B cell (primary cell): ENCODE data around the gene ZNF746. TPM values are rescaled to one million over a fixed set of nuclear protein-coding genes. Genes with fewer than 3 reads are reported as not detected.

Source experiments
- ATAC-seq: fragments of 200-7000 bp; cut with Tn5 transposase; one replicate; pipeline ENCODE4 v1.10.0; 2021; ENCODE audit warnings: low read depth, mild to moderate bottlenecking, moderate number of reproducible peaks, moderate library complexity
- CTCF ChIA-PET: fragments of 350-600 bp; sonication (Branson Sonifier 250); formaldehyde crosslinking; loops from one replicate; lab custom pipeline; 2021; ENCODE audit warnings: antibody characterized with exemption, inconsistent platforms; lab: Charles Lee
- POLR2A ChIA-PET: fragments of 350-600 bp; sonication (Branson Sonifier 250); formaldehyde crosslinking; loops from one replicate; lab custom pipeline; 2021; ENCODE audit warnings: antibody characterized with exemption; lab: Charles Lee
- DNase-seq: peaks from one replicate; pipeline ENCODE4 v3.0.0; 2013
- H2AFZ ChIP-seq: 2 replicates; pipeline ENCODE4 v1.6.1; 2012; ENCODE audit warnings: mild to moderate bottlenecking, low read depth, low read length; ENCODE audit not compliant: insufficient read depth, poor library complexity, severe bottlenecking
- H3K27ac ChIP-seq, 2 donors: 1 replicate in 1 of 2; 2 replicates in 1 of 2; pipeline ENCODE4 v1.5.1; 2012 to 2013; ENCODE audit warnings: low read length in 2 of 2, mild to moderate bottlenecking in 2 of 2, moderate library complexity in 1 of 2
- H3K27me3 ChIP-seq, 4 experiments: fragments of 200-600 bp in 1 of 4; sonication (generic) in 1 of 4; replicated peaks in 1 of 4; 1 replicate in 2 of 4; 2 replicates in 2 of 4; pipeline versions ENCODE4 v1.6.1 to v1.7.0; 2013 to 2016; ENCODE audit warnings: low read length in 3 of 4, mild to moderate bottlenecking in 2 of 4, mixed read lengths in 1 of 4, moderate library complexity in 1 of 4; ENCODE audit not compliant: insufficient read depth in 4 of 4, control insufficient read depth in 3 of 4; ENCODE audit errors: control extremely low read depth in 1 of 4
- H3K36me3 ChIP-seq, 2 experiments: replicated peaks in 1 of 2; 1 replicate in 1 of 2; 2 replicates in 1 of 2; pipeline versions ENCODE4 v1.6.1 to v1.7.1; 2013; ENCODE audit warnings: low read length in 1 of 2; ENCODE audit not compliant: insufficient read depth in 2 of 2, control insufficient read depth in 1 of 2; ENCODE audit errors: control extremely low read depth in 1 of 2, extremely low read depth in 1 of 2
- H3K4me1 ChIP-seq, 2 donors: fragments of 200-600 bp in 1 of 2; sonication (generic) in 1 of 2; 1 replicate in 1 of 2; 2 replicates in 1 of 2; pipeline versions ENCODE4 v1.5.1 to v1.6.1; 2013 to 2017; ENCODE audit warnings: low read length in 2 of 2; ENCODE audit not compliant: control insufficient read depth in 2 of 2, insufficient read depth in 2 of 2
- H3K4me2 ChIP-seq: replicated peaks from 2 replicates; pipeline ENCODE3; 2012; ENCODE audit warnings: mild to moderate bottlenecking, low read depth, low read length; ENCODE audit not compliant: poor library complexity, severe bottlenecking
- H3K4me3 ChIP-seq, 5 experiments: fragments of 200-600 bp in 1 of 5; sonication (generic) in 1 of 5; 1 replicate in 3 of 5; 2 replicates in 2 of 5; pipeline versions ENCODE4 v1.5.1 to v1.7.0; 2011 to 2016; ENCODE audit warnings: low read length in 4 of 5, mild to moderate bottlenecking in 4 of 5, low read depth in 2 of 5, control low read depth in 1 of 5, moderate library complexity in 1 of 5; ENCODE audit not compliant: insufficient read depth in 1 of 5; ENCODE audit errors: control extremely low read depth in 1 of 5, extremely low read depth in 1 of 5
- H3K79me2 ChIP-seq: fragments of 200-600 bp; sonication (generic); one replicate; pipeline ENCODE4 v1.6.0; 2016; ENCODE audit warnings: low read length; ENCODE audit not compliant: control insufficient read depth, insufficient read depth
- H3K9ac ChIP-seq: fragments of 200-600 bp; sonication (generic); 2 replicates; pipeline ENCODE4 v1.6.1; 2017; ENCODE audit warnings: mild to moderate bottlenecking, low read length, moderate library complexity
- H3K9me3 ChIP-seq, 3 donors: one replicate each; pipeline versions ENCODE4 v1.6.1 to v1.7.1; 2013; ENCODE audit warnings: low read length in 2 of 3; ENCODE audit not compliant: control insufficient read depth in 2 of 3, insufficient read depth in 1 of 3; ENCODE audit errors: control extremely low read depth in 1 of 3
- H4K20me1 ChIP-seq: 2 replicates; pipeline ENCODE4 v1.6.0; 2012; ENCODE audit warnings: mild to moderate bottlenecking, low read length; ENCODE audit not compliant: insufficient read depth, control insufficient read depth, poor library complexity, severe bottlenecking
- H3K27ac Mint-ChIP-seq: one replicate; pipeline ENCODE4 v1.8.0; 2021; ENCODE audit warnings: mixed read lengths
- H3K27me3 Mint-ChIP-seq: one replicate; pipeline ENCODE4 v1.8.0; 2021; ENCODE audit warnings: mixed read lengths
- H3K4me1 Mint-ChIP-seq: one replicate; pipeline ENCODE4 v1.8.0; 2021; ENCODE audit warnings: mixed read lengths
- H3K4me3 Mint-ChIP-seq: one replicate; pipeline ENCODE4 v1.8.0; 2021; ENCODE audit warnings: mixed read lengths
- H3K9me3 Mint-ChIP-seq: one replicate; pipeline ENCODE4 v1.8.0; 2022; ENCODE audit warnings: mixed read lengths; ENCODE audit not compliant: insufficient read depth
- EZH2 ChIP-seq: IDR thresholded peaks from 2 replicates; pipeline ENCODE4 v1.6.1; 2012; ENCODE audit warnings: borderline replicate concordance, low read depth, mild to moderate bottlenecking, moderate library complexity, low read length; ENCODE audit not compliant: insufficient read depth, poor library complexity, severe bottlenecking
- WGBS: methylation state at CpG from one replicate; pipeline ENCODE4 v1.1.5; 2013; ENCODE audit warnings: missing lambda C conversion rate; ENCODE audit not compliant: insufficient coverage; 5-methylcytosine and 5-hydroxymethylcytosine counted together
- intact Hi-C: fragments of 100-400 bp; cut with micrococcal nuclease; formaldehyde crosslinking; loops from one replicate; pipeline ENCODE4 v1.10.0; 2022
- polyA plus RNA-seq: library from polyadenylated mRNA; depleted of rRNA; stranded (reverse); fragments of >200 nt; gene quantifications from 2 replicates; pipeline ENCODE4 v1.2.3, GENCODE V29; 2012
- total RNA-seq, 2 donors: library from RNA; stranded (reverse); fragments of 120-200 nt in 1 of 2; gene quantifications; 1 replicate in 1 of 2; 2 replicates in 1 of 2; pipeline versions ENCODE4 v1.2.3 to v1.2.4, GENCODE V29; 2013 to 2022
- TF ChIP-seq, protein P1 (sequence below): fragments of 200-600 bp; IDR thresholded peaks from one replicate; pipeline ENCODE4 v1.8.0; 2022; ENCODE audit warnings: antibody characterized with exemption, mild to moderate bottlenecking

Gene ZNF746
- total and polyA plus RNA-seq, 2 donors (not counting 1 experiment from before 2014, with no cell fraction given): 15.6 to 30.4 TPM

GRCh38 chr7:149527414-149527813, 29.8 kb upstream of the ZNF746 start:
- H3K9me3 ChIP-seq: peaks cover 5 to 48% (median 38%) of the 10 kb centered on the region in 3 donors
- peaks cover 6% of the 10 kb centered on the region for H3K9me3 Mint-ChIP-seq
- TF ChIP-seq, protein P1, sequence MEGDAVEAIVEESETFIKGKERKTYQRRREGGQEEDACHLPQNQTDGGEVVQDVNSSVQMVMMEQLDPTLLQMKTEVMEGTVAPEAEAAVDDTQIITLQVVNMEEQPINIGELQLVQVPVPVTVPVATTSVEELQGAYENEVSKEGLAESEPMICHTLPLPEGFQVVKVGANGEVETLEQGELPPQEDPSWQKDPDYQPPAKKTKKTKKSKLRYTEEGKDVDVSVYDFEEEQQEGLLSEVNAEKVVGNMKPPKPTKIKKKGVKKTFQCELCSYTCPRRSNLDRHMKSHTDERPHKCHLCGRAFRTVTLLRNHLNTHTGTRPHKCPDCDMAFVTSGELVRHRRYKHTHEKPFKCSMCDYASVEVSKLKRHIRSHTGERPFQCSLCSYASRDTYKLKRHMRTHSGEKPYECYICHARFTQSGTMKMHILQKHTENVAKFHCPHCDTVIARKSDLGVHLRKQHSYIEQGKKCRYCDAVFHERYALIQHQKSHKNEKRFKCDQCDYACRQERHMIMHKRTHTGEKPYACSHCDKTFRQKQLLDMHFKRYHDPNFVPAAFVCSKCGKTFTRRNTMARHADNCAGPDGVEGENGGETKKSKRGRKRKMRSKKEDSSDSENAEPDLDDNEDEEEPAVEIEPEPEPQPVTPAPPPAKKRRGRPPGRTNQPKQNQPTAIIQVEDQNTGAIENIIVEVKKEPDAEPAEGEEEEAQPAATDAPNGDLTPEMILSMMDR: no peak
- no peak for TF ChIP-seq EZH2

GRCh38 chr7:149525280-149525679, 27.7 kb upstream of the ZNF746 start:
- ChIA-PET POLR2A (no interaction called here), CTCF (no interaction called here)
- Mint-ChIP-seq H3K27me3 (no peaks in the 10 kb centered on the region), H3K4me1 (no peaks in the 10 kb centered on the region), H3K4me3 (no peak overlapping the region), H3K27ac (no peak overlapping the region), H3K9me3 (peaks cover 6% of the 10 kb centered on the region)
- H3K9ac ChIP-seq: no peak overlapping the region
- H3K79me2 ChIP-seq: no peaks in the 10 kb centered on the region
- H3K4me3 ChIP-seq: no peak overlapping the region
- no peak for TF ChIP-seq EZH2
- H3K9me3 ChIP-seq: peaks cover 0 to 33% (median 25%) of the 10 kb centered on the region in 3 donors
- no peak for DNase-seq
- WGBS: no CpG with 5 or more reads among the region's 3 CpGs
- H3K27me3 ChIP-seq: no peaks in the 10 kb centered on the region
- ATAC-seq: no peak
- no peaks in the 10 kb centered on the region for H4K20me1 ChIP-seq
- no peaks in the 10 kb centered on the region for H3K4me1 ChIP-seq
- H2AFZ ChIP-seq: no peak overlapping the region
- no peak overlapping the region for H3K4me2 ChIP-seq
- no peak overlapping the region for H3K27ac ChIP-seq
- intact Hi-C loops: no loop called here
- H3K36me3 ChIP-seq: no peaks in the 10 kb centered on the region

More at GRCh38 chr7:149527414-149527813, 29.8 kb upstream of the ZNF746 start:
- ChIA-PET POLR2A (no interaction called here), CTCF (no interaction called here)
- Histone ChIP-seq H3K36me3 (no peaks in the 10 kb centered on the region), H2AFZ (no peak overlapping the region), H4K20me1 (no peaks in the 10 kb centered on the region), H3K4me3 (no peak overlapping the region), H3K4me2 (no peak overlapping the region), H3K27me3 (no peaks in the 10 kb centered on the region), H3K9ac (no peak overlapping the region), H3K79me2 (no peaks in the 10 kb centered on the region), H3K27ac (no peak overlapping the region), H3K4me1 (no peaks in the 10 kb centered on the region)
- no peak overlapping the region for H3K27ac Mint-ChIP-seq
- no peak overlapping the region for H3K4me3 Mint-ChIP-seq
- ATAC-seq (no peak), DNase-seq (no peak)
- WGBS: no CpG with 5 or more reads among the region's 1 CpG
- intact Hi-C loops: no loop called here
- no peaks in the 10 kb centered on the region for H3K4me1 Mint-ChIP-seq
- H3K27me3 Mint-ChIP-seq: no peaks in the 10 kb centered on the region
